Right cardiac atrium (tissue), 5 donors: Measurements from ENCODE around the gene ACHE. TPM values are rescaled to one million over a fixed set of nuclear protein-coding genes. Genes with fewer than 3 reads are reported as not detected.
"Not testable (repeated sequence)": the region's sequence is repeated elsewhere in the genome, so short reads cannot be mapped to it uniquely, and the experiment has no call there.

Source experiments
- ATAC-seq, 2 donors: fragments of 200-7000 bp; cut with Tn5 transposase; one replicate each; pipeline versions ENCODE4 v1.8.0 to v1.9.1; 2020; ENCODE audit warnings: moderate library complexity in 2 of 2, mild to moderate bottlenecking in 1 of 2
- DNase-seq, 3 donors: peaks; one replicate each; pipeline ENCODE4 v3.0.0-alpha.2; 2020
- H3K27ac ChIP-seq: one replicate; pipeline ENCODE4 v1.5.1; 2013; ENCODE audit warnings: mild to moderate bottlenecking, low read length, control low read depth, moderate library complexity
- H3K27me3 ChIP-seq: one replicate; pipeline ENCODE4 v1.6.1; 2013; ENCODE audit not compliant: control insufficient read depth, insufficient read depth
- H3K4me1 ChIP-seq: one replicate; pipeline ENCODE4 v1.6.1; 2013; ENCODE audit warnings: low read length; ENCODE audit not compliant: control insufficient read depth, insufficient read depth
- H3K4me3 ChIP-seq: one replicate; pipeline ENCODE4 v1.5.1; 2013; ENCODE audit warnings: low read length, control low read depth
- H3K9me3 ChIP-seq: one replicate; pipeline ENCODE4 v1.6.1; 2013; ENCODE audit warnings: low read length; ENCODE audit not compliant: control insufficient read depth
- WGBS: extraction: QIAGEN DNeasy Blood & Tissue Kit; methylation state at CpG from one replicate; pipeline ENCODE4 v1.1.7; 2013; 5-methylcytosine and 5-hydroxymethylcytosine counted together
- intact Hi-C, 4 donors: fragments of 100-400 bp; cut with DNase I; formaldehyde crosslinking; loops; one replicate each; pipeline versions ENCODE4 v1.11.0 to v1.14.0; 2022 to 2023
- polyA plus RNA-seq: library from polyadenylated mRNA; stranded (reverse); fragments of 200-250 nt; gene quantifications from one replicate; pipeline ENCODE4 v1.2.3, GENCODE V29; 2013
- total RNA-seq, 4 donors: library from RNA; stranded (reverse); fragmentation: NEBNext Ultra II Directional; extraction: Animal tissue kit (Norgen Biotek cat#: 25700); gene quantifications; one replicate each; pipeline ENCODE4 v1.2.1, GENCODE V29; 2021
- donor health status: healthy with polysubstance abuse.
- donor health status: DM: no; HTN: yes; CAD: no.
- donor health status: DM: no; HTN: no; CAD: no.
- donor health status: DM: no; HTN: yes; CAD: no; lungs with severe emphysema.
- donor health status: DM: yes; HTN: yes; CAD: no.

Gene ACHE
- total and polyA plus RNA-seq, 5 donors = 11.3 to 32.5 (median 21.5) TPM

GRCh38 chr7:100919335-100919734 is 23.6 kb upstream of the ACHE start:
- H3K4me3 ChIP-seq, intact Hi-C loops, H3K27ac ChIP-seq, ATAC-seq, H3K27me3 ChIP-seq, H3K9me3 ChIP-seq, H3K4me1 ChIP-seq, DNase-seq: not testable (repeated sequence)
- 86% methylated on average over 5 of the region's 5 CpGs for WGBS

- ATAC-seq (no peak), DNase-seq (no peak)
- no peak overlapping the region for H3K27ac ChIP-seq
- H3K4me3 ChIP-seq = no peak overlapping the region
- no peaks in the 10 kb centered on the region for H3K27me3 ChIP-seq
- no peaks in the 10 kb centered on the region for H3K9me3 ChIP-seq
- H3K4me1 ChIP-seq = no peaks in the 10 kb centered on the region
- 90% methylated on average over 8 of the region's 8 CpGs for WGBS
- intact Hi-C loops = no loop called here
These were observed 19.3 kb upstream of the ACHE start for GRCh38 chr7:100914879-100915447.

GRCh38 chr7:100914208-100914878 is 18.7 kb upstream of the ACHE start:
- no peak overlapping the region for H3K27ac ChIP-seq
- ATAC-seq (no peak), DNase-seq (no peak)
- H3K4me3 ChIP-seq = no peak overlapping the region
- intact Hi-C loops = no loop called here
- no peaks in the 10 kb centered on the region for H3K9me3 ChIP-seq
- WGBS = 84% methylated on average over 15 of the region's 15 CpGs
- H3K4me1 ChIP-seq = no peaks in the 10 kb centered on the region
- no peaks in the 10 kb centered on the region for H3K27me3 ChIP-seq

- no peak for ATAC-seq
- WGBS = 88% methylated on average over 3 of the region's 3 CpGs
These were observed 15.8 kb upstream of the ACHE start for GRCh38 chr7:100911484-100911883.

GRCh38 chr7:100910443-100910842 is 14.8 kb upstream of the ACHE start:
- DNase-seq, intact Hi-C loops, H3K4me3 ChIP-seq, H3K27ac ChIP-seq, H3K4me1 ChIP-seq, ATAC-seq, H3K9me3 ChIP-seq, H3K27me3 ChIP-seq: not testable (repeated sequence)
- WGBS = 71% methylated on average over 7 of the region's 7 CpGs

More at GRCh38 chr7:100911484-100911883, 15.8 kb upstream of the ACHE start:
- no peaks in the 10 kb centered on the region for H3K4me1 ChIP-seq
- no peak overlapping the region for H3K4me3 ChIP-seq
- H3K9me3 ChIP-seq = no peaks in the 10 kb centered on the region
- intact Hi-C loops = no loop called here
- DNase-seq = no peak
- H3K27me3 ChIP-seq = no peaks in the 10 kb centered on the region
- H3K27ac ChIP-seq = no peak overlapping the region

- WGBS = 96% methylated on average over 5 of the region's 5 CpGs
- no peak for ATAC-seq
- no peak for DNase-seq
- Histone ChIP-seq H3K9me3 (no peaks in the 10 kb centered on the region), H3K27ac (no peak overlapping the region), H3K4me3 (no peak overlapping the region), H3K27me3 (no peaks in the 10 kb centered on the region), H3K4me1 (no peaks in the 10 kb centered on the region)
- intact Hi-C loops = no loop called here
These were observed 12.8 kb upstream of the ACHE start for GRCh38 chr7:100908512-100908911.

- no peak for ATAC-seq
- no peak for DNase-seq
- Histone ChIP-seq H3K27ac (no peak overlapping the region), H3K4me1 (no peaks in the 10 kb centered on the region), H3K27me3 (no peaks in the 10 kb centered on the region), H3K4me3 (no peak overlapping the region), H3K9me3 (no peaks in the 10 kb centered on the region)
- intact Hi-C loops = no loop called here
- 84% methylated on average over 7 of the region's 7 CpGs for WGBS
These were observed 7.0 kb upstream of the ACHE start for GRCh38 chr7:100902638-100903037.

GRCh38 chr7:100901921-100902332 is 6.2 kb upstream of the ACHE start:
- ATAC-seq (no peak), DNase-seq (no peak)
- WGBS = 73% methylated on average over 5 of the region's 5 CpGs
- H3K27me3 ChIP-seq = no peaks in the 10 kb centered on the region
- intact Hi-C loops = no loop called here
- H3K4me3 ChIP-seq = no peak overlapping the region
- no peaks in the 10 kb centered on the region for H3K9me3 ChIP-seq
- no peaks in the 10 kb centered on the region for H3K4me1 ChIP-seq
- H3K27ac ChIP-seq = no peak overlapping the region

- 84% methylated on average over 2 of the region's 2 CpGs for WGBS
- Histone ChIP-seq H3K4me3 (no peak overlapping the region), H3K9me3 (no peaks in the 10 kb centered on the region), H3K27ac (no peak overlapping the region), H3K27me3 (no peaks in the 10 kb centered on the region), H3K4me1 (no peaks in the 10 kb centered on the region)
- ATAC-seq = no peak
- intact Hi-C loops = no loop called here
- DNase-seq = no peak
These were observed 5.3 kb upstream of the ACHE start for GRCh38 chr7:100900978-100901377.

- WGBS = 88% methylated on average over 5 of the region's 5 CpGs
- H3K27me3 ChIP-seq = no peaks in the 10 kb centered on the region
- DNase-seq = no peak
These were observed 3.7 kb upstream of the ACHE start for GRCh38 chr7:100899432-100899831.

GRCh38 chr7:100897772-100898454 is 2.2 kb upstream of the ACHE start:
- Histone ChIP-seq H3K9me3 (no peaks in the 10 kb centered on the region), H3K27ac (no peak overlapping the region), H3K27me3 (no peaks in the 10 kb centered on the region), H3K4me1 (no peaks in the 10 kb centered on the region), H3K4me3 (no peak overlapping the region)
- DNase-seq (no peak), ATAC-seq (no peak)
- intact Hi-C loops = loop anchor here (2.0 to 10.0 kb wide), 4 partner anchors 159 to 267 kb away; partner anchors contain the start of gene VGF (in 1 of the 4)
- 60% methylated on average over 13 of the region's 13 CpGs for WGBS

More at GRCh38 chr7:100899432-100899831, 3.7 kb upstream of the ACHE start:
- Histone ChIP-seq H3K27ac (no peak overlapping the region), H3K4me1 (no peaks in the 10 kb centered on the region), H3K4me3 (no peak overlapping the region), H3K9me3 (no peaks in the 10 kb centered on the region)
- ATAC-seq = no peak
- intact Hi-C loops = loop anchor here in 3 of 4 donors (5.0 to 10.0 kb wide), 3 partner anchors 158 to 265 kb away; partner anchors contain the start of gene VGF (in 1 of the 3)
